Heart left ventricle (tissue), 13 donors: ENCODE results near the gene LMNTD2.

Experiments
- CTCF ChIP-seq, 12 donors: fragments of 200-600 bp; sonication (generic) in 4 of 12; IDR thresholded peaks; one replicate each; pipeline versions ENCODE4 v1.5.0 to v1.8.0; 2018 to 2022; ENCODE audit warnings: antibody characterized with exemption in 12 of 12, mild to moderate bottlenecking in 5 of 12
- POLR2A ChIP-seq, 2 donors: fragments of 450-650 bp; IDR thresholded peaks; one replicate each; pipeline ENCODE4 v1.6.1; 2017; ENCODE audit warnings: antibody characterized with exemption in 2 of 2, mild to moderate bottlenecking in 2 of 2, moderate library complexity in 2 of 2
- donor health status: ischemic (EF 13 %, LVEDD 7.1; RV severe dilation, severe dysfunction).
- donor health status: DM: no; HTN: yes; CAD: no.
- donor health status: DM: no; HTN: no; CAD: no.
- donor health status: ischemic (EF 25% LVEDD 6.9; RV normal size, moderate dysfunction).
- donor health status: ischemic (EF 25% LVEDD 5.7; RV mildly dilated, moderate dysfunction).
- donor health status: ischemic (EF 35%, LVEDD 5.7; RV mildly dilated, moderate dysfunction).
- donor health status: nonischemic (EF 11% LVEDD 7.7; RV severe dilation, severe dysfunction).
- donor health status: DM: yes; HTN: yes; CAD: no.
- donor health status: PGD.
- donor health status: ischemic (EF 29% LVEDD 5.4; RV normal size, mild dysfunction).
- donor health status: nonischemic (EF 23%, LVEDD 6.1; RV moderate dilation, normal function).

DNA sequence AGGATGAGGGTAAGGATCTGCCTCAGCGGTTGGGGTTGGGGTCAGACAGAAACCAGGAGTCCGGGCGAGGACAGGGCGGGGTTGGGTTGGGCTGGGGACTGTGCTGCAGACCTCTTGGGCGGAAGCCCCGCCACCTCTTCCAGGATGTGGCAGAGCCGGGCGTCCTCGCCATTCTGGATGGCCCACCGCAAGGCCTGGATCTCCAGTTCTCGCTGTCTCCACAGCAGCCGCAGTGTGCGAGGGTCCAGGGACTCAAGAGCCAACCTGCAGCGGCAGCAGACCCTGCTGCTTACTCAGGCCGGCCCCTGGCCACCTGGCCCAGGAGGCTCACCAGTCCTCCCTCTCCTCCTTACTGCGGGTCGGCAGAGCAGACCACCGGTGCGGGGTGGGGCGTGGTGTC is 2.0 kb downstream of the LMNTD2 start:
- TF ChIP-seq CTCF (IDR thresholded peaks at IDR 0.05) (no peak), POLR2A (IDR thresholded peaks at IDR 0.05) (no peak)
